Adipocyte (in vitro differentiated cells): ENCODE results near the gene ENHO.
A peak's percentile ranks its signal among the peaks of the same experiment; 100 is the strongest.

Experiments used
- DNase-seq: peaks from one replicate; pipeline ENCODE4 v3.0.0-alpha.2; 2015; ENCODE audit warnings: low read depth
- H3K27me3 ChIP-seq: replicated peaks from 2 replicates; pipeline ENCODE4 v1.7.0; 2013; ENCODE audit warnings: mild to moderate bottlenecking, low read length, moderate library complexity; ENCODE audit not compliant: control insufficient read depth, insufficient read depth
- H3K36me3 ChIP-seq: 2 replicates; pipeline ENCODE4 v1.7.0; 2013; ENCODE audit warnings: low read length, mild to moderate bottlenecking, moderate library complexity; ENCODE audit not compliant: control insufficient read depth, insufficient read depth, severe bottlenecking
- H3K4me1 ChIP-seq: 2 replicates; pipeline ENCODE4 v1.7.0; 2013; ENCODE audit warnings: mild to moderate bottlenecking, low read length, moderate library complexity; ENCODE audit not compliant: control insufficient read depth, insufficient read depth
- H3K4me3 ChIP-seq: 2 replicates; pipeline ENCODE4 v1.7.0; 2013; ENCODE audit warnings: mild to moderate bottlenecking, low read length, moderate library complexity
- H3K9ac ChIP-seq: 2 replicates; pipeline ENCODE4 v1.7.0; 2013; ENCODE audit warnings: mild to moderate bottlenecking, low read length, moderate library complexity
- H3K9me3 ChIP-seq: 2 replicates; pipeline ENCODE4 v1.7.0; 2013; ENCODE audit warnings: mild to moderate bottlenecking, low read length, moderate library complexity; ENCODE audit not compliant: control insufficient read depth

The ENHO gene

GRCh38 chr9:34555002-34555348 is 32.2 kb upstream of the ENHO start:
- Histone ChIP-seq H3K4me3 (no peak overlapping the region), H3K9ac (no peak overlapping the region), H3K36me3 (peaks cover 3% of the 10 kb centered on the region), H3K27me3 (peaks cover 7% of the 10 kb centered on the region), H3K4me1 (peaks cover 13% of the 10 kb centered on the region), H3K9me3 (no peaks in the 10 kb centered on the region)
- no peak for DNase-seq

DNA sequence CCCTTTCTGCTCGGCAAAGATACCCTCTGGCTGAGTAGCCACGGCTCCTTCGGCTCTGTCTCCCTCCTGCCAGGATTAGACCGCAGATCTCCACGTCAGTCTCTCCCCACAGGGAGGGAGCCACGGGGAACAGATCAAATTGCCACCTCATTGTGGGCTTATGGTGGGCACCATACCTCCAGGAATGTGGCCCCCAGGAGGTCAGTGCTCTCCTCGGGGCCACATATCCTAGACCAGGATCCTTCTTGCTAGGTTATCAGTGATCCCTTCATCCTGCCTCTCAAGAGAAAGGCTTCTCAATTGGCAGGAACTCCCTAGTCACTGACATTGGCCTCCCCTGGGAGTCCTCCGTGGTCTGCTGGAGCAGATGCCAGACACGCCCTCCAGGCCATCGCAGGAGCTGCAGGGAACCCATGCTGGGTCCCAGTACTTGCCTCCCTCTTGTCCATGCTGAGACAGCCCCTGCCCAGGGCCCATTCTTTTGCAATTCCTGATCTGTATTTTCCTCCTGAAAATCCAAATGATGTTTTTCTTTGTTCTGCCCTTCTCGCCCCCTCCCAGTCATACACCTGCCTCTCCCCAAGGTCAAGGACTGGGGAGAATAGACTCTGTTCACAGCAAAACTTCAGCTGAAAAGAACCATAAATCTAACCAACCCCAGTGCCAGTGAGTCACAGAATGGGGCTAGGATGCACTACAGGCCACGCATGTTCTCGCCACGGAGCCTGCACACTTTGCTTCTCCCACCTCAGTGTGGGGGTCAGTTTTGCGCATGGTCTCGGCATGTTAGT is 31.6 kb upstream of the ENHO start:
- no peak overlapping the region for H3K4me3 ChIP-seq
- no peak for DNase-seq
- H3K27me3 ChIP-seq: peaks cover 7% of the 10 kb centered on the region
- peaks cover 9% of the 10 kb centered on the region for H3K4me1 ChIP-seq
- peaks cover 3% of the 10 kb centered on the region for H3K36me3 ChIP-seq
- H3K9me3 ChIP-seq: no peaks in the 10 kb centered on the region
- no peak overlapping the region for H3K9ac ChIP-seq

DNA sequence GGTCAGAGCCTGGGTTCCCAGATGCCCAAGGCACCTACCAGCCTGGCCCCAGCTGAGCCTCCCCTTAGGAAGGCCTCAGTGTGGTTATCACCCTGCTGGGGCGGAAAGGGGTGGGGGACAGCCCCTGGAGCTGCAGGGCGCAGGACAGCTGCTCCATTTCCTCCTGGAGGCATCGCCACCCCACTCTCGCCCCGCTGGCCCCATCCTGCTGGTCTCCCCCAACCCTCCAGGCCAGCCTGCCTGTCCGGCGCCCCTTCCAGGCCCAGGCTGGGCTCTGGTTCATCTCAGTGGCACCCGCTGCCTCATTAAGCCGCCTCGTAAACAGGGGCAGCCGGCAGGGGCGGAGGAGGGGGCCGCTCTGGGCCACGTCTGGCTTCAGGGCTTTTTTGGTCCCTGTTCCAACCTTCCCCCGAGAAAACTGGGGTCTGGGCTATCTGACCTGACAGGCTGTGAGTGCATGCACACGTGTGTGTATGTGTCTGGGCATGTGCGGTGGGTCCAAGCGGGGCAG is 30.8 kb upstream of the ENHO start:
- Histone ChIP-seq H3K9me3 (no peaks in the 10 kb centered on the region), H3K4me1 (peaks cover 6% of the 10 kb centered on the region), H3K27me3 (peaks cover 7% of the 10 kb centered on the region), H3K36me3 (peaks cover 3% of the 10 kb centered on the region), H3K9ac (no peak overlapping the region), H3K4me3 (no peak overlapping the region)
- no peak for DNase-seq

- Histone ChIP-seq H3K9me3 (no peaks in the 10 kb centered on the region), H3K36me3 (peaks cover 3% of the 10 kb centered on the region), H3K4me1 (peaks cover 6% of the 10 kb centered on the region), H3K9ac (no peak overlapping the region), H3K27me3 (peaks cover 7% of the 10 kb centered on the region), H3K4me3 (no peak overlapping the region)
- DNase-seq: no peak
Measured at GRCh38 chr9:34552986-34553385, 30.2 kb upstream of the ENHO start.

DNA sequence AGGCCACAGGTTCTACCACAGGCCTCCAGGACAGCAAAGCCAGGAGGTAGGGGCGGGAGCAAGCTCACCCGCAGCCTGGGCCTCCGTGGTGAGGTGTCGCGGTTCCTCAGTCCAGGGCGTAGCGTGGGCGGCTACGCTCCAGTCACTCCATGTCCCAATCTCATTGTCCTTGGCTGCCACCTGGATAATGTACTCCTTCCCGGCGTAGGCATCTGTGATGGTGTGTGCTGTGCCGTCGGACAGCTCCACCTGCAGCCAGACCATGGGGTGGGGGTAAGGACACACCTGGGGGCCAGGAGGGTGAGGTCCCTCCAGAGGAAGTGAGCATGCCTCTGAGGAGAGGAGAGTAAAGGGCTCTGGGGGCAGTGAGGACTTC is 29.8 kb upstream of the ENHO start:
- Histone ChIP-seq H3K9me3 (no peaks in the 10 kb centered on the region), H3K4me3 (no peak overlapping the region), H3K9ac (no peak overlapping the region), H3K4me1 (peaks cover 6% of the 10 kb centered on the region), H3K27me3 (peaks cover 7% of the 10 kb centered on the region), H3K36me3 (peaks cover 3% of the 10 kb centered on the region)
- DNase-seq: no peak

DNA sequence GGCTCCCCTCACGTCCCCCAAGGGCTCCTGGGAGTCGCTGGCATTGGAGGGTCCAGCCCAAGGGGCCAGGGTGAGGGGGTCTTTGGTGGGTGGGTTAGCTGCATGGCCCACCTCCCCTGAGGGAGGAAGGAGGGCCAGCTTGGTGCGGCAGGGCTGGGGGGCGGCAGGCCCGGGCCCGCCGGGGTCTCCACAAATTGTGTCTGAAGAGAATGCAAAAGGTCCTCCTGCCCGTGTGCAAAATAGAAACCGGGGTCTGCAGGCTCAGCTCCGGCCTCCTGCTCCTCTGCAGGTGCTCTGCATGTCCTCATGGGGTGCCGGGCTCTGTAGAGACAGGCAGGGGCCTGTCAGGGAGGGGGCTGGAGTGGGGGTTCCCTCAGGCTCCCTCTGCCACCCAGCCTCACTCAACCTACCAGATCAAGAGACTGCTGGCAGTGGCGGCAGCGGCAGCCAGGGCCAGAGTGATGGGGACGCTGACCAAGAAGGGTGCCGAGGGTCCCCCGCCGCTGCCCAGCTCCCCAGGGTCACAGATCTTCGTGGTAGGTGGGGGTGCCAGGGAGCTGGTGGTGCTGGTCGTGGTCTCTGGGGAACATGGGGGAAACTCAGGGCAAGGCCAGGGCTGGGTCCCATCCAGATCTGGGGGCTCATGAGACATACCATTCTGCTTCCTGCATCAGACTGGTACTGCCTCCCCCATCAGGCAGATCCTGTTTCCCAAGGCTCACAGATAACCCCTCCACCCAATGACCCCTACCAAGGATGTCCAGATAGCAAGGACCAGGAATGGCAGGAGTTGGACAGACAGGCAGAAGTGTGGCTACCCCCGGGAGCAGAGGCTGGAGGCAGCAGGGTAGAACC is 29.2 kb upstream of the ENHO start:
- Histone ChIP-seq H3K27me3 (peaks cover 7% of the 10 kb centered on the region), H3K9me3 (no peaks in the 10 kb centered on the region), H3K4me3 (no peak overlapping the region), H3K9ac (no peak overlapping the region), H3K4me1 (peaks cover 6% of the 10 kb centered on the region), H3K36me3 (no peaks in the 10 kb centered on the region)
- DNase-seq: no peak

DNA sequence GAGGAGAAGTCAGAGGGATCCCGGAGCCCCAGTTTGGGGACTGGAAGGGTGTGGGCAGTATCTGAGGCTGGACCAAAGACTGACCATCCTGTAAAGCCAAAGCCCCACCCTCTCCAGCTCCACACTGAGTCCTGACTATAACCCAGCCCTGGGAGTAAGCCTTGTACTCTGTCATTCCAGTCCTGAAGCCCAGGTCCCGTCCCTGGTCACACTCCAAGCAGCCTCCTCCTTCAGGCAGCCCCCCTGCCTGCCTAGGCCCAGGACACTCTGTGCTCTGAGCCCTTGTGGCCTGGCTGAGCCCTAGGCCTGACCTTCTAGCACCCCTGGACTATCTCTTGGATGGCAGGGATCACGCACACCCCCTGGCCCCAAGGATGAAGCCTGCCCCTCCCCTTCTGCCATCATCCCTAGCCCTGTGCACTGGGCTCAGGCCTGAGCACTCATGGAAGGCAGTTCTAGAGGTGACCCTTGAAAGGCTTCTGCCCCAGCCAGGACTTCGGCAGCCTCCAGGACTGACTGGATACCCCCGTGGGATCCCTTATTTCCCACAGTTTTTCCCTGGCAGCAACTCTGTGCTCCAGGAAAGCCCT is 28.0 kb upstream of the ENHO start:
- Histone ChIP-seq H3K36me3 (no peaks in the 10 kb centered on the region), H3K4me1 (peaks cover 6% of the 10 kb centered on the region), H3K27me3 (peaks cover 7% of the 10 kb centered on the region), H3K4me3 (no peak overlapping the region), H3K9ac (no peak overlapping the region), H3K9me3 (no peaks in the 10 kb centered on the region)
- no peak for DNase-seq

DNA sequence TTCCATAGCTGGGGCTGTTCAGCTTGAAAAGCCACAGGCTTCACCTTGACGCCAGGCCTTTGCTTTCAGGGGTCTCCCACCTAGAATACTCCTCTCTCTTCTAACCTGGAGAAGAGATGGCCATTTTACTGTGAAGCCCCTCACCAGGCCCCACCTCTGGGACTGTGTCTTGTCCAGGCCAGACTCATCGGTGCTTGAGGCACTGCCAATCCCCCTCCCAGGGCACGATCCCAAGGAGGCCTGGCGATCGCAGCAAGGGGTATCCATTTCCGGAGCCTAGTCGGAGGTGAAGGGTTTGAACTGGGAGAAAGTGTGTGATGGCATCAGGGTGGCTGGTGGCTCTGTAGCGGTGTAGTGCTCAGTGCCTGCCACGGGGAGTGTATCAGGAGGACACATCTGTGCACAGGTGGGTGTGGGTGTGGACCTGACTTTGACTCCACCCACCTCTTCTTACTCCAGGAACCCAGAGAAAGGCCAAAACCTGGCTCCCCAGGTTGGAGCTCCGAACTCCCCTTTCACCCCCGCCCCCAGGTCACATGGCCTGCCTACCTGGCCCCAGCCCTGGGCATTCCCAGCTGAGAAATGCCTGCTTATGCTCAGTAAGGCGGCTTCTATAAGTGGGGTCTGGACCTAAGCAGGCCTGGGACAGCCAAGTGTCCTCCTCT is 27.4 kb upstream of the ENHO start:
- peaks cover 1% of the 10 kb centered on the region for H3K4me1 ChIP-seq
- H3K36me3 ChIP-seq: no peaks in the 10 kb centered on the region
- no peak overlapping the region for H3K9ac ChIP-seq

DNA sequence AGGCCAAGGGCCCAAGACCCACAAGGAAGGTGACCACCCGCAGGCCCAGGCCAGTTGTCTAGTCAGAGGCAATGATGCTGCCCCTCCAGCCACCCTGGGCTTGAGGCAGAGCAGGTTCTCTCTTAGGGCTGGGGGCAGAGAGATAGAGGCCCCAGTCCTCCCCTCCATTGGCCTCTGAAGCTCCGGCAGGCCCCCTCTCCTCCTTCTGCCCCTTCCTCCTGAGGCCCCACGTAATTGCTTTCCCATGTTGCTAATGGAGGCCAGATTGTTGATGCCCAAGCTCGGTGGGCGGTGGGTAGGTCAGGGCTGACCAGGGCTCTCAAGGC is 26.6 kb upstream of the ENHO start:
- no peaks in the 10 kb centered on the region for H3K9me3 ChIP-seq
- no peaks in the 10 kb centered on the region for H3K36me3 ChIP-seq
- H3K27me3 ChIP-seq: peaks cover 9% of the 10 kb centered on the region
- no peak overlapping the region for H3K9ac ChIP-seq
- no peak overlapping the region for H3K4me3 ChIP-seq
- DNase-seq: no peak
- no peaks in the 10 kb centered on the region for H3K4me1 ChIP-seq

More for the DNA sequence above, 27.4 kb upstream of the ENHO start:
- Histone ChIP-seq H3K27me3 (peaks cover 4% of the 10 kb centered on the region), H3K4me3 (no peak overlapping the region), H3K9me3 (no peaks in the 10 kb centered on the region)
- DNase-seq: no peak

- Histone ChIP-seq H3K9me3 (no peaks in the 10 kb centered on the region), H3K9ac (no peak overlapping the region)
Measured at GRCh38 chr9:34547960-34548611, 25.3 kb upstream of the ENHO start.

More at GRCh38 chr9:34547960-34548611, 25.3 kb upstream of the ENHO start:
- DNase-seq: peak; percentile 86
- Histone ChIP-seq H3K27me3 (peaks cover 11% of the 10 kb centered on the region), H3K4me3 (no peak overlapping the region), H3K4me1 (no peaks in the 10 kb centered on the region), H3K36me3 (no peaks in the 10 kb centered on the region)
